ENCODE measurements around the gene ST8SIA1.

DNA sequence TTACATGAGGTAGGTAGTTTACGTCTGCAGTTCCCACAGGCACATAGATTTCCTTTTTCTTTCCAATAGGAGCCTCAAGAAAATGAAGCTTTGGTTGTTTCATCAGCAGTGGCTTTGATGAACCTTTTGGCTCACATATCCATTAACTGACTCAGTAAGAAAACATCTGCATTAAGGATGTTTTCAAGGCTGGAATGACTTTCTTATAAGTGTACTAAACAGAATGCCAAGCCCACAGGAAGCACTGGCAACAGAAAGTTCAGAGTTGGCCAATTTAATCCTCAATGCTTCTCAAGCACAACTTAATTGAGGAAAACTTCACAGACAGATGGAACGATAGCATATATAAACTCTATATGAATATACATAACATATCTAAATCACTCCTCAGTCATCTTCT lies 63.5 kb downstream of the ST8SIA1 start:
- TF ChIP-seq, protein P1, sequence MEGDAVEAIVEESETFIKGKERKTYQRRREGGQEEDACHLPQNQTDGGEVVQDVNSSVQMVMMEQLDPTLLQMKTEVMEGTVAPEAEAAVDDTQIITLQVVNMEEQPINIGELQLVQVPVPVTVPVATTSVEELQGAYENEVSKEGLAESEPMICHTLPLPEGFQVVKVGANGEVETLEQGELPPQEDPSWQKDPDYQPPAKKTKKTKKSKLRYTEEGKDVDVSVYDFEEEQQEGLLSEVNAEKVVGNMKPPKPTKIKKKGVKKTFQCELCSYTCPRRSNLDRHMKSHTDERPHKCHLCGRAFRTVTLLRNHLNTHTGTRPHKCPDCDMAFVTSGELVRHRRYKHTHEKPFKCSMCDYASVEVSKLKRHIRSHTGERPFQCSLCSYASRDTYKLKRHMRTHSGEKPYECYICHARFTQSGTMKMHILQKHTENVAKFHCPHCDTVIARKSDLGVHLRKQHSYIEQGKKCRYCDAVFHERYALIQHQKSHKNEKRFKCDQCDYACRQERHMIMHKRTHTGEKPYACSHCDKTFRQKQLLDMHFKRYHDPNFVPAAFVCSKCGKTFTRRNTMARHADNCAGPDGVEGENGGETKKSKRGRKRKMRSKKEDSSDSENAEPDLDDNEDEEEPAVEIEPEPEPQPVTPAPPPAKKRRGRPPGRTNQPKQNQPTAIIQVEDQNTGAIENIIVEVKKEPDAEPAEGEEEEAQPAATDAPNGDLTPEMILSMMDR (IDR thresholded peaks at IDR 0.05), result no peak
- no peak for TF ChIP-seq EZH2 (IDR thresholded peaks at IDR 0.05)

Measured in neural progenitor cell (in vitro differentiated cells).